Raji (cell line): Measurements from ENCODE around the gene SFI1.
A peak's percentile ranks its signal among the peaks of the same experiment; 100 is the strongest.

Source experiments
- POLR2A ChIP-seq: IDR thresholded peaks from 2 replicates; pipeline ENCODE4 v1.6.1; 2011; ENCODE audit warnings: low read depth, low read length, control low read depth; ENCODE audit not compliant: insufficient read depth

Gene SFI1

DNA sequence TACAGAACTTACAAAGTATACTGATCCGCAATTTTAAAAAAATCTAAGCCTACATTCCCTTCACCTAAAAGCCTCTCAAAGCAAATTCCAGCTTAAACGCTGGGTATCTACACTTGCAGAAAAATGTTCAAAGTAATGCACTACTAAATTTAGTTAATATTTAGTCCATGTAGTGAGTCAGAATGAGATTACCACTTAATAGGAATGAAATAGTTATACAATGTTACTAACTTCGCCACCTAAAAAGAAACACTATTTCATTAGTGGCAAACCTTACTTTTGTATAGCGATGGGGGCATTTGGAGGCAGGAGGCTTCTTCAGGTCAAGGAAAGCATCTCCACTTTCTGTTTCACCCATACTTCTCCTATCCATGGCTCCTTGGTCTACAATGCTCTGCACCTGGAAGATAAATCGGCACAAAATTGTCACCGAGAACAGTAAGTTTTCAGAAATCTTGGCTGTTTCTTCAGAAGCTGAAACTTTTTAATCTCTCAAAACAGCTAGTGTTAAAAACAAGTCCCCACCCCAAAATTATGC, 7.9 kb upstream of the SFI1 start:
- no peak for TF ChIP-seq POLR2A

DNA sequence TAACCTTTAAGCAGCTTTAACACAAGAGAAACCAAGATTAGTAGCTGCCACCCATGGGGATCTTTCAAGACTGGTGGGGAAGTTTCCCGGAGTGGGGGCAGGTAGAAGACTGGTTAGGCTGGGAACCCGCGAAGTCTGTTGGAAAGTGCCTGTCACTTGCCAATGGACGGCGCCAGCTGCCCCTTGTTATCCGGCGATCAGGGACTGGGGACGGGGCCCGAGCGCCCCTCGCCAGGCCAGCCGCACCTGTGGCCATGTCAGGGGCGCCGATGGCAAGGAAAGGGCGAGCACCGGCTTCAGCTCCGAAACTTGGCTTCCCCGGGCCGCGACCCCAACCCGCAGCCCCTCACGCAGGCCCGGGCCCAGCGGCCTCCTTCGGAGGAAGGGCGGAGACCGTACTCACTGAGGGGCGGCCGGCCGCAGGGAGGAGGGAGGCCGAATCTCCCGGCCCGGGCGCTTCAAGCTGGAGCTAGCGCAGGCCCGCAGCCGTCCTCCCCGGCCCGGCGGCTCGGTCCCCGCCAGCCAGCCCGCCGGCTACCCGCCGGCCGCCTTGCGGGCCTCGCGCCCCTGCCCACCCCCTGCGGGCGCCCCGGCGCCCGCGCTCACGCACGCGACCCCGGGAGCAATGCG, 7.2 kb upstream of the SFI1 start:
- TF ChIP-seq POLR2A = no peak

- TF ChIP-seq POLR2A = peak; percentile 50; the same call in 1 of the 2 replicates
Observed at GRCh38 chr22:31489632-31490495, 6.5 kb upstream of the SFI1 start, which contains the start of gene EIF4ENIF1. TSS of gene EIF4ENIF1 (minus strand) at chr22:31489842. CDS start at chr22:31488718, 1,124 bp downstream.

DNA sequence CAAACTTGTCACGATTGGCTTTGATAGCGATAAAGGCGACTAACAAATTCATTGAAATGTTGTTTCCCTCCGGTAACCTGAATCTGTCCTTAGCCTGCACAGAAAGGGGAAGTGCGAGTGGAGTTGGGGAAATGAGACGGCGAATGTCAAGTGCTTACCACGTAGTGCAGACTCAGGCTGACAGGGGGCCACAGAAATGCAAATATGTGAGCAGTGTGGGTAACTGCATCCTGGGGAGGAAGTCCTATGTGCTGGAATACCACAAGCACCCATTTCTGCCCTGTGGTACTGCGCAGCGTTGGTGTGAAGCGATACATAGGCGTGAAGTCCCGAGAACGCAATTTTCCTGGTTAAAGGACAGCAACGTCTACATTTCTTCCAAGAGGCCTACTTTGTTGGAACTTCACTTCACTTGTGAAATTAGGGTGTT, 5.8 kb upstream of the SFI1 start:
- peak; percentile 75 for TF ChIP-seq POLR2A

- TF ChIP-seq POLR2A = no peak
Observed at GRCh38 chr22:31491218-31491962, 4.9 kb upstream of the SFI1 start.

DNA sequence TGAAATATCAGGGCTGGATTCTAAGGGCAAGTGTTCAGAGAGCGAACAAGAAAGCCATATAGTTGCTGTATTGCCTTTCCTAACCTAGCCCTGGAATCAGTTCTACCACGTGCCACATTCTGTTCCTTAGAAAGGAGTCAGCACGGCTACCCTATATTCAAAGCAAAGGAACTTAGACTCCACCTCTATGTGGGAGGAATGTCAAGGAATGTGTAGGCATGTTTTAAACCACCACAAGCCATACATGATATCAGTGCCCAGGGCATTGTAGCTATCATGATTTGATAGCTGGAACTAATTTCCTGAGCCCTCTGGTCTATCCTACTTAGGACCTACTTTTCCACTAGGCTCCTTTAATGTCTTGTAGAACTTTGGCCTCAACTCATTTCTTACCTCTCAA, 4.2 kb upstream of the SFI1 start:
- no peak for TF ChIP-seq POLR2A

GRCh38 chr22:31495343-31495742, 993 bp upstream of the SFI1 start:
- TF ChIP-seq POLR2A = no peak

DNA sequence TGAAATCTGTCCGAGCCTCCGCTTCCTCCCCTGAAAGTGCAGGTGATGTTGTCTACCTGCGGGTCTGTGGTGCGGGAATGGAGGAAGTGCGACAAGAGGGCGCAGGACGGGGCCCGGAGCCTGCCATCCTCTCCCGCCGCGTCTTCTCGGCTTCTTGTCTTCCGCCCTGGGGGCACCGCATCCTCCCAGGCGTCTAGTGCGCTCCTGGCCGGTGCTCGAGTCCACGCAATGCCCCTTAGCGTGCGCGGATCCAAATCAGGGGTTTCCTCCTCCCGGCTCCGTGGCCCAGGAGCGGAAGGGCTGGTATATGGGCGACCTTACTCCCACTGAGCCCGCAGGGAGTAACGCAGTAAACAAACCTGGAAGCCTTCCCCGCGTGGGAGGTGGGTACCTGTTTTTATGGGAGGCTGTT, 405 bp downstream of the SFI1 start:
- no peak for TF ChIP-seq POLR2A

GRCh38 chr22:31497148-31497938, 1.0 kb downstream of the SFI1 start:
- no peak for TF ChIP-seq POLR2A

GRCh38 chr22:31501738-31502137, 5.4 kb downstream of the SFI1 start:
- no peak for TF ChIP-seq POLR2A

GRCh38 chr22:31503211-31503964, 7.1 kb downstream of the SFI1 start:
- TF ChIP-seq POLR2A = no peak

DNA sequence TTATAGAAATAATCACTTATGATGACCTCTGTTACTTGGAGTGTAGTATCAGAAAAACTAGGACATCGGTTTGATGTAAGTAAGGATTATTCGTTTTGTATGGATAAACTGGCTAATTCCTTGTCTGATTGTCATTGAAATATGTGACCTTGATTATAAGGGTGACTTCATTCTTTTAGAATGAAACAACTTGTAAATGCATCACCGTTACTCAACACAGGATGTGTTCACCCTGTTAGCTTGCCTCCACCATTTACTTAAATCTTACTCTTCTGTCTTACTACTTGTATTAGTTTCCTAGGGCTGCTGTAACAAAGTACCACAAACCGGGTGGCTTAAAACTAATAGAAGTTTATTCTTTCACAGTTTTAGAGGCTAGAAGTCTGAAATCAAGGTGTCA, 7.9 kb downstream of the SFI1 start:
- TF ChIP-seq POLR2A = no peak

GRCh38 chr22:31508536-31508935, 12.2 kb downstream of the SFI1 start:
- no peak for TF ChIP-seq POLR2A

DNA sequence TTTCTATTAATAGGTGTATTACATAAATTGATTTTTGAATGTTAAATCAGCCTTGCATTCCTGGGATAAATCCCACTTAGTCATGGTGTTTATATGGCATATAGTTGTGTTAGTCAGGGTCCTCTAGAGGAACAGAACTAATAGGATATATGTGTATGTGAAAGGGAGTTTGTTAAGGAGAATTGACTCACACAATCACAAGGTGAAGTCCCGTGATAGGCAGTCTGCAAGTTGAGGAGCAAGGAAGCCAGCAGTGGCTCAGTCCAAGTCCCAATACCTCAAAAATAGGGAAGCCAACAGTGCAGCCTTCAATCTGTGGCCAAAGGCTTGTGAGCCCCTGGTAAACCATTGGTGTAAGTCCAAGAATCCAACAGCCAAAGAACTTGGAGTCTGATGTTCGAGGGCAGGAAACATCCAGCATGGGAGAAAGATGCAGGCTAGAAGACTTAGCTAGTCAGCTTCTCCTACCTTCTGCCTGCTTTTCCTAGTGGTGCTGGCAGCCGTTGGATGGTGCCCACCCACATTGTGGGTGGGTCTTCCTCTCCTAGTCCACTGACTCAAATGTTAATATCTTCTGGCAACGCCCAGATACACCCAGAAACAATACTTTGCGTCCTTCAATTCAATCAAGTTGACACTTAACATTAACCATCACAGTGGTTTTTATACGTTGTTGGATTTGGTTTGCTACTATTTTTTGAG, 12.9 kb downstream of the SFI1 start:
- no peak for TF ChIP-seq POLR2A

DNA sequence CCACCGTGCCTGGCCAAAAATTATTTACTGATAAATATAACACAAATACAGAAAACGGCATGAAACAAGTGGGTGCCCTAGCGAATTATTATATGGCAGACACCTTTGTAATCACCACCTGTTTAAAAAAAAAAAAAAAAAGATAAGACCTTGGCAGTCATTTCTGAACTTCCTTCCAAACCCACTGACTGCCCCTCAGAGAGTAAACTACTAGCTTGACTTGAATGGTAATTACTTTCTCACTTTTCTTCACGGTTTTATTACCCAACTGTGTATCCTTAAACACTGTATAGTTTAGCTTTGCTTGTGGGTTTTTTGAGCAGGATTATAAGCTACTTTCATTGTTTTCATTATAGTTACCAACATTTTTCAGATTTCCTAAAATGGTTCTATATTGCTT, 23.7 kb downstream of the SFI1 start:
- TF ChIP-seq POLR2A = no peak
